Activated naive CD4-positive, alpha-beta T cell treated with anti-CD3 and anti-CD28 coated beads for 36 hours (primary cell): ENCODE measurements around the gene OLFML1. TPM values are rescaled to one million over a fixed set of nuclear protein-coding genes. Genes with fewer than 3 reads are reported as not detected.

Experiments used
- CTCF ChIA-PET: fragments of 350-600 bp; sonication (Branson Sonifier 250); formaldehyde crosslinking; loops from one replicate; lab custom pipeline; 2021; ENCODE audit warnings: antibody characterized with exemption; lab: Charles Lee
- DNase-seq: peaks from one replicate; pipeline ENCODE4 v3.0.0-alpha.2; 2020
- H3K27ac Mint-ChIP-seq: one replicate; pipeline ENCODE4 v1.8.0; 2021; ENCODE audit warnings: mild to moderate bottlenecking, mixed read lengths
- H3K27me3 Mint-ChIP-seq: one replicate; pipeline ENCODE4 v1.8.0; 2021; ENCODE audit warnings: low read depth, mixed read lengths
- H3K36me3 Mint-ChIP-seq: one replicate; pipeline ENCODE4 v1.8.0; 2021; ENCODE audit warnings: low read depth, mixed read lengths
- H3K4me1 Mint-ChIP-seq: one replicate; pipeline ENCODE4 v1.8.0; 2021; ENCODE audit warnings: low read depth, mixed read lengths
- H3K4me3 Mint-ChIP-seq: one replicate; pipeline ENCODE4 v1.8.0; 2021; ENCODE audit warnings: mild to moderate bottlenecking, moderate library complexity, mixed read lengths
- H3K9me3 Mint-ChIP-seq: one replicate; pipeline ENCODE4 v1.8.0; 2021; ENCODE audit warnings: mixed read lengths
- intact Hi-C: fragments of 100-400 bp; cut with micrococcal nuclease; formaldehyde crosslinking; loops from one replicate; pipeline ENCODE4 v1.15.1; 2023
- total RNA-seq, 2 experiments: library from RNA; stranded (reverse); gene quantifications; one replicate each; pipeline ENCODE4 v1.2.3, GENCODE V29; 2021

The OLFML1 gene
- total RNA-seq, 2 experiments from 2014 or later = not detected

- intact Hi-C loops = no loop called here
- H3K4me1 Mint-ChIP-seq = peaks cover 12% of the 10 kb centered on the region
- H3K9me3 Mint-ChIP-seq = no peaks in the 10 kb centered on the region
- DNase-seq = no peak
- H3K27me3 Mint-ChIP-seq = no peaks in the 10 kb centered on the region
- CTCF ChIA-PET = no interaction called here
- H3K36me3 Mint-ChIP-seq = peaks cover 27% of the 10 kb centered on the region
- no peak overlapping the region for H3K4me3 Mint-ChIP-seq
- no peak overlapping the region for H3K27ac Mint-ChIP-seq
Observed at GRCh38 chr11:7555052-7555699, 69.9 kb downstream of the OLFML1 start.

- no peaks in the 10 kb centered on the region for H3K27me3 Mint-ChIP-seq
- peaks cover 18% of the 10 kb centered on the region for H3K36me3 Mint-ChIP-seq
- CTCF ChIA-PET = no interaction called here
- DNase-seq = no peak
- no peak overlapping the region for H3K27ac Mint-ChIP-seq
- H3K9me3 Mint-ChIP-seq = no peaks in the 10 kb centered on the region
- intact Hi-C loops = no loop called here
- H3K4me1 Mint-ChIP-seq = peaks cover 12% of the 10 kb centered on the region
- H3K4me3 Mint-ChIP-seq = no peak overlapping the region
Observed at GRCh38 chr11:7558046-7558445, 72.7 kb downstream of the OLFML1 start.

- CTCF ChIA-PET = interaction anchor here (0.6 to 1.9 kb wide), 2 partner anchors 10 to 12 kb away, joined by 4 to 6 read pairs; no protein-coding TSS in a partner anchor
- DNase-seq = no peak
- Mint-ChIP-seq H3K27ac (no peak overlapping the region), H3K4me3 (no peak overlapping the region), H3K4me1 (peaks cover 12% of the 10 kb centered on the region), H3K27me3 (no peaks in the 10 kb centered on the region), H3K36me3 (peaks cover 10% of the 10 kb centered on the region), H3K9me3 (no peaks in the 10 kb centered on the region)
- intact Hi-C loops = no loop called here
Observed at GRCh38 chr11:7559398-7560283, 74.3 kb downstream of the OLFML1 start.

Other genes with a start within 250 kb of the OLFML1 start
- not detected for gene SYT9, start 233.6 kb upstream of the OLFML1 start, total RNA-seq
- gene PPFIBP2, start 28.5 kb downstream of the OLFML1 start, total RNA-seq = 10 to 100 TPM; 22.2 to 26.1 TPM
- 1 to 10 TPM; 5.5 to 8.2 TPM for gene CYB5R2, start 188.0 kb downstream of the OLFML1 start, total RNA-seq
- gene OVCH2, start 221.0 kb downstream of the OLFML1 start, total RNA-seq = not detected